ENCODE measurements around the gene PBX3.

The PBX3 gene

DNA sequence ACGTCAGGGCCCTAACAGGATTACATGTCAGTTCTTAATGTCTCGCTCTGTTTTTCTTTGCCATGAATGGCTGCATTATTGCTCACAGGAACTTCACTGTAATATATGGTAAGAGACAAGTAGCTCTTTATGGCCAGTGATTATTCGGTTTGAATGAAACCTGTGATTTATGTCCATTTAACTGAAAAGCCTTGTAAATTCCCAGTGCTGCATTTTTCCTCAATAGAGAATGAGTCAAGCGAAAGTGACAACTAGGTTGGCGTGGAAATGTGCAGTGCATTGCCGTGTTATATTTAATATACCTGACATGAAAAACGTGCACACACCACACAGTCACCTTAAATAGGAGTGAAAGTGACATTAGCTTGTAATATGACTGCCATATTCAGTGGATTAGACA is 163.1 kb downstream of the PBX3 start:
- no peak for DNase-seq

DNA sequence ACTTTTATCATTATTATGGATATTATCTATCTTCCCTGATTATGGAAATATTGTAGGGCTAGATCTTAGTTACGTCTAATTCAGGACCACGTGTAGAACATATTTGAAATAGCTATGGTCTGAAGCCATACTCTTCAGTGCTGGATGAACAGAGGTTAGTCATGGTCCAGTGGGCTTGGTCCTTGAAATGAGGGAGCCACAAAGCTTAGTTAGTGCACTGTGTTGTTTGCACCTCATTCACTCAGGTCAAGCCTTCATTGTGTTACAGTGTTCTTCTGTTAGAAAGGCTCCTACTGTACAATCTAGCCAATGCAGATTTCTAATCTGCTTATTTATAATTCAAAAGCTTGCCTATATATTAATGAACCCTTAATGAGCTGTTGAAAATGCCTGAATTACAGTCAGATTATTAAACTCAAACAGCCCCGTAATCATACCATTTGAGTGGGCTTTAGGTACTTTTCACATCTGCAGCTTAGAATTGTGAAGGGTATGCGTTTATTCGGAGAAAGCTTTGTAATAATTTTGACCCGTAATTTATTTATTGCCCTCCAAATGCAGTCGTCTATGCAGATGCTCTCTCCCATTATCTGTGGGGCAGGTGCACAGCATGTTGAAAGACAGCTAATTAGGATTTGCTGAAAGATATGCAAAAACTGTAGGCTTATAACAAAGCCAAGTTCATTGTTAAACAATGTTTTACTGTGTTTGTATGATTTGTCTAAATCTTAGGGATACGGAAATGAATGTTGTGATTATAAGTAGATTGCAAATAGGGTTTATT is 164.9 kb downstream of the PBX3 start:
- DNase-seq = no peak

DNA sequence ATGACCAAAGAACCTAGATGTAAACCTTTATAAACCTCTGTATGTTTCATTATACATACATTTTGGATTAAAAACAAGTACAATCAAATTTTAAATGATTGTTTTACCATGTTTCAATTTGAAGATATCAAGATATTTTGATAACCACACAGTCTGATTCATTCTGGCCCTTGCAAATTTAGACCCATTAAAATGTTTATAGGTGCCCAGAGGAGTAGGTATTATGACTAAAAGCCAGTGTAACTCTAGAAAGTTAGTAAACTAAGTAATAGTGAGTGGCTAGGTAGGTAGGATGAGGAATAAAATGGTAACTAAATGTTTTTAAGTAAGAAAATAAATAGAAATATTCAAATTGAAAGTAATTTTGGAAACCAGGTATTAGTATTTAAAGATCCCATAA is 165.5 kb downstream of the PBX3 start:
- no peak for DNase-seq

GRCh38 chr9:125913551-125913950 is 166.4 kb downstream of the PBX3 start:
- DNase-seq = no peak

GRCh38 chr9:125914411-125914810 is 167.2 kb downstream of the PBX3 start:
- DNase-seq = no peak

- no peak for DNase-seq
Observed at GRCh38 chr9:125915606-125916005, 168.4 kb downstream of the PBX3 start.

DNA sequence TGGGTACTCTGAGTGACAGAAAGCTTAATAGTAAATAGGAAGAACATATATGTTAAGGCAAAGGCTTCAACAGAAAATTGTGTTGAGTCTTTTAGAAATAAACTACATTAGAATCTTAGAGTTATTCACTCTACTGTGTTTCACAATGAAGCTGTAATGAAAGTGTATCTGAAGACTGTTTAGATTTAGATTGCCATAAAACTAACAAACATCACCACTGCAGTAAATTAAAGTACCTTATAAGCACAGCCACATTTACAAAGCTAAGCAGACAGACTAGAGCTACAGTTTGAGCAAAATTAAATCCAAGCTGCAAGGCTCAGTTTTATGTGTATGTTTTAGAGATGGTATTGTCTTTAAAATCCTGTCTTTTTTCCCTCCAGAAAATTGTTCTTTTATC is 172.4 kb downstream of the PBX3 start:
- DNase-seq = no peak

GRCh38 chr9:125920402-125920801 is 173.2 kb downstream of the PBX3 start:
- DNase-seq = no peak

GRCh38 chr9:125922854-125923253 is 175.7 kb downstream of the PBX3 start:
- no peak for DNase-seq

- no peak for DNase-seq
Observed at GRCh38 chr9:125924351-125924750, 177.2 kb downstream of the PBX3 start.

GRCh38 chr9:125926936-125927335 is 179.8 kb downstream of the PBX3 start:
- no peak for DNase-seq

DNA sequence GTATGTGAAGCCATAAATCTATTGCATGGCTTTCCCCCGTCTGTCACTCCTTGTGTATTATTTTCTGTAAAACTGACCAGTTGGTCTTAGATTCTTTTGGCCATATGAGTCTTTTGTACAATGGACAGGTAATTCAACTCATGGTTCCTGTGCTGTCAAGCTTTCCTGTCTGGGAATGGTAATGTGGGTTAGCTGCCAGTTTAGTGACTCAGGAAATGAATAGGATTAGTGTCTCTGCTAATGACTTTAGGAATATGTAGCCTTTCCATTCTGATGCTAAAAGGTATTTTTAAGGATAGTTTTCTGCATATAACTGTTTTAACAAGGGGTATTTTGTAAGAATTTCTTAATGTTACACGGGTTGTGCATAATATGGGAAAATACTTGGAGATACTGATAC is 182.7 kb downstream of the PBX3 start:
- no peak for DNase-seq

DNA sequence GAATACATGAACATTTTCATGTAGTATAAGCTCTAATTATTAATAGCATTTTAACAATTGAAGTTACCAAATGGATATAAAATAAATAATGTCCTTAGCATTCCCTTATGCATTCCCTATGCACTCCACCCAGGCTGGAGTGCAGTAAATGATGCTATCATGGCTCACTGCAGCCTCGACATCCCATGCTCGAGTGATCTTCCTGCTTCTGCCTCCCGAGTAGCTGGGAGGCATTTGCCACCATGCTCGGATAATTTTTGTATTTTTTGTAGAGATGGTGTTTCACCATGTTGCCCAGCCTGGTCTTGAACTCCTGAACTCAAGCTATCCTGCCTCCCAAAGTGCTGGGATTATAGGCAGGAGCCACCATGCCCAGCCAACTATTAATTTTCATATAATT is 184.0 kb downstream of the PBX3 start:
- DNase-seq = no peak

- no peak for DNase-seq
Observed at GRCh38 chr9:125932012-125932411, 184.8 kb downstream of the PBX3 start.

DNA sequence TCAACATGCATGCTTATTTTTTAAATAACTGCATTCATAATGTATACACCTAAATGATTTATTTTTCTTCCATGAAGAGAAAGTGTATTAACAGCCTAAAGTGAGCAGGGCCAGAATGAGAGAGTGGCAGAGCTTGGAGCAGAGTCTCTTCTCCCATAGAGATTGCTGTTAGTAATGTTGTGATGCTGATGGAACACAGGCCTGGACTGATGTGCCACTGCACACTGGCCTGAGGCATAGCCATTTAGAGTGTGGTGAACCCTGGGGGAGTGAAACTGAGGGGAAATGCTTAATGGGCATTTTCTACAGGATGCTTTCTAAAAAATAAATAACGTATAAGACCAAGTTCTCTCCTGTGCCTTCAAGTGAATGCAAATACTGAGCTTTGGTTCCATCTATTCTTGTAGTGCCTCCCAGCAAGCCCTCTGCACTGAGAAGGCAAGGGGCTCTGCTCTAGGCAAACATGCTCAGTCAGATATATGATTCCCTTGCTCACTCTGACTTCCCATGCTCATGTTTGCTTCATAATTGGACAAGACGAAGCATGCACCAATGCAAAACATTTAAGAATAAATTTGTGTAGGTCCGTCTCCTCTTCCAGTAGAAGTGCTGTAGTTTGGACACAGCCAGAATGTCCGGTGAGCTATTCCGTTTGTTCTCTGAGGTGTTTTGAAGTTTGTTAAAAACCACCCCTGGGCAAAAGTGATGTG is 185.7 kb downstream of the PBX3 start:
- no peak for DNase-seq

DNA sequence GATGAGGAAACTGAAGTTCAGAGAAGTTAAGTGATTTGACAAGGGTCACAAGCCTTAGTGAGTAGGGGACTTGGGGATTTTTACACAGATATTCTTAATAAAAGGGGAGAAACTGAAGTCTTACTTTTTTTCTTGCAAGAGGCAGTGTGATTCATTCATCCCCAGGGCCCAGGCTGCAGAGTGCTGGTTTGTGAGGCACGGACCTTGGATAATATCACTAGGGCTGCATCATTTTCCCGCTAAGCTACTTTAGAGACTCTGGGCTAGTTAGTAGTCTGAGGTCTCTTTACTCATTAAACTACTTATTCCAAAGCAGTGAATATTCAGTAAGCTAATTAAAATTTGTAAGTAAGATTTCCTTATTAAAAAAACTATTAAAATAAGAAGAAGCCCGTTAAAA is 195.0 kb downstream of the PBX3 start:
- DNase-seq = no peak

DNA sequence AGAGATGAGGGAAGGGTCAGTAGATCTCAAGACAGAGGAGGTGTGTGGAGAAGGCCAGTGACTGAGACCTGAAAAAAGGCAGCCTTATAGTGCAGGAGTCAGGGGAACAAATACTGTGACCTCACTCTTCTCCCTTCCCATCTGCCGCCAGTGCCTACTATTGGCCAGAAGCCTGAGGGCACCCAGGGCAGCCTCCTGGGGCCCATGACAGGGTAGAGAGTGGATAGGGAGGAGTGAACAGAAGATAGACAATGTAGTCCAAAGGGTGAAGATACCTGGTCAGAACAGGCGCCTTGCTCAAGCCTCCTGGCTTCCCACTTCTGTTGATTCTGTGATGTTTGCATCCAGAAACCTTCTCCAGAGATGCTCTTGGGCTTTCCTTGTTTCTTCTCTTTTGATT is 196.7 kb downstream of the PBX3 start:
- DNase-seq = no peak

DNA sequence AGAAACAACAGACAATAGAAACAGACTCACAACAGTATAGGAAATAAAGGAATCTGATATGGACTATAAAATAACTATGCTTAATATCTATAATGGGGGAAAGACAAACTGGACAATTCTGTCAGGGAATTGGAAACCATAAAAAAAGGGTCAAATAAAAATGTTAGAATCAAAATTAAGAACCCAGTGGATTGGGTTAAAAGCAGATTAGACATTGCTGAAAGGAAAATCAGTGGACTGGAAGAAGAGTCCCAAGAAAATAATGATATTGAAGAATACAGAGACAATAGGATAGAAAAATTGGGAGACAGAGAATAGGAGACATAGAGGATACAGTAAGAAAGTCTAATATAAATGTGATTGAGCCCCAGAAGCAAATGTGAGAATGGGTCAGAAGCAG is 199.2 kb downstream of the PBX3 start:
- DNase-seq = no peak

DNA sequence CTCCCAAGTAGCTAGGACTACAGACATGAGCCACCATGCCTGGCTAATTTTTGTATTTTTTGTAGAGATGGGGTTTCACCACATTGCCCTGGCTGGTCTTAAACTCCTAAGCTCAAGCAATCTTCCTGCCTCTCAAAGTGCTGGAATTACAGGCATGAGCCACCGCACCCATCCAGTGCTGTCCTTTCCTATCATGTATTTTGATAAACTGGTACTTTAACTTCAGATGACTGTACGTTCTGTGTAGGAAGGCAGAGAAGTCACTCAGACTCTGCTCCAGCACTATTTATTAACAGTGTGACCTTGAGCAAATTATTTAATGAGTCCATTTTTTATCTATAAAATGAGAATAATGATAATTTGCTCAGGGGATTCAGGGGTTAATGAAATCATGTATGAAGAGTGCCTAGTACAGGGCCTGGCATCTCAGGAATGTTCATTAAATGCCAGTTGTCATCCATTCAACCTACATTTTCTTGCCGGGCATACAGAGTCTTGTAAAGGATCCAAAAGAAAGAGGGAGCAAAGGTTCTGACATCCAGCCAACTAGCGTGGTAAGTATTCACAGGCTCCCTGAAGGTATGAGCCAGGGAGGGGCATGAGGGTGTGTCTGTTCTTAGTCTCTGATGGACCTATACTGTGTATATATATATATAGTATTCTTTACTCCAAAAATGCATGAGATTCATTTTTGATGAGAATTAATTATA is 201.9 kb downstream of the PBX3 start:
- DNase-seq = no peak

- DNase-seq = no peak
Observed at GRCh38 chr9:125949703-125950460, 202.7 kb downstream of the PBX3 start.

DNA sequence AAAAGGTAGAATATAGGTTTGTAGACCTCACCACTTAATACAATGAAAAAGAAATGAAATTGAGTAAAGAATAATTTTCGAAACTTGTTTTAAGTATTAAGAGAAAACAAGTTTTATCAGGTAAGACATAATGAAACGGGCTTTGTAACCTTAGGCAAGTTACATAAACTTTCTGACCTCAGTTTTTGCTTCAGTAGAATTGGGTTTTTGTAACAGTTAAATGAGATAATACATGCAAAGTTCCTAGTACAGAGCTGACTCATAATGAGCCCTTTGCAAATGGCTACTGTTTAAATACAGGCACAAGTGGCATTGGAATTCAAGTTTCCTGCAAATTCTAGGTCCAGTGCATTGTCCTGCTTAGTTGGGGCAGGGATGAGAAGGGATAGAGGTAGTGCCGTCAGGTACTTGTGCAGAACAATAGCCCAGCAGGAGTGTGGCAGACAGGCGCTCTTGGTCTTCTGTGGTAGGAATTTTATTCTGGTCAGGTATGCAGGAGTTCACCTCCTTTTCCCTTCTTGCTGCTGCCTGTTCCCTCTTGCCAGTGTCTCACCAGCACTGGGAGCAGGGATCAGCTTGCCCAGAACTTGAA is 203.8 kb downstream of the PBX3 start:
- no peak for DNase-seq

DNA sequence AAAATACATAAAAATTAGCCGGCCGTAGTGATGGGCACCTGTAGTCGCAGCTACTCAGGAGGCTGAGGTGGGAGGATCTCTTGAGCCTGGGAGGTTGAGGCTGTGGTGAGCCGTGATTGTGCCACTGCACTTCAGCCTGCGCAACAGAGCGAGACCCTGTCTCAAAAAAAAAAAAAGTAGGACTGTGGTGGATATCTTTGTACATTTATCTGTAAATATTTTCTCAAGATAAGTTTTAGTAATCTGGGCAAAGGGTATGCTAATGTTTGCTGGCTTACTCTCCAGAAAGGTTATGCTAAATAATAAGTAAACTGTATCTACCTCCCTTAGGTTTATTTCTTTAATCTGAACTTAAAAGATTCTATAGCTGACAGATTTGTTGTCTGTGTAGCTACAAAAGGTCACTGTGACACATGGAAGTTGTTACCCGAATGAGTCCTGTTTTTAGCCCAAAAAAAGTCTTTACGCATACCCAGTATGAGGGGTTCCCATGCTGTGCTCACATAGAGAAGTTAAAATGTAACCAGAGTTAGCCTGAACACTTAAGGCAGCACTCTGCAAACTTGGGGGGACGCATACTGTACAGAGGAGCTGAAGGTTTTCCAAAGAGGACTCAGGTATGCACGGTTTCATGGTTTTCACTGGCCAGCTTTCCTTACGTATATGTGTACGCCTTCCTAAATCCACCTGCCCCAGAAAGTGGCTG is 206.3 kb downstream of the PBX3 start:
- DNase-seq = no peak

Data from activated T-cell treated with anti-CD3 and anti-CD28 coated beads, Interleukin-2, amount 50 U/mL, for 1 hour (primary cell).